Measurements from ENCODE around the gene WFIKKN1.

WFIKKN1 gene

GRCh38 chr16:625117-625976 lies 5.4 kb upstream of the WFIKKN1 start:
- DNase-seq = no peak

- DNase-seq = no peak
Measured at GRCh38 chr16:625977-626765, 4.6 kb upstream of the WFIKKN1 start.

- no peak for DNase-seq
Measured at GRCh38 chr16:626787-627453, 3.9 kb upstream of the WFIKKN1 start.

GRCh38 chr16:627454-628239 lies 3.1 kb upstream of the WFIKKN1 start:
- no peak for DNase-seq

GRCh38 chr16:628321-629061 lies 2.3 kb upstream of the WFIKKN1 start:
- DNase-seq = no peak

- no peak for DNase-seq
Measured at GRCh38 chr16:629185-629832, 1.5 kb upstream of the WFIKKN1 start.

- no peak for DNase-seq
Measured at GRCh38 chr16:629833-630248, 944 bp upstream of the WFIKKN1 start.

- DNase-seq = no peak
Measured at GRCh38 chr16:630249-630814, 453 bp upstream of the WFIKKN1 start.

GRCh38 chr16:631808-632358 lies 1.1 kb downstream of the WFIKKN1 start:
- no peak for DNase-seq

- DNase-seq = no peak
Measured at GRCh38 chr16:632486-633335, 1.9 kb downstream of the WFIKKN1 start.

GRCh38 chr16:633336-634050 lies 2.7 kb downstream of the WFIKKN1 start:
- no peak for DNase-seq

GRCh38 chr16:634051-634670 lies 3.4 kb downstream of the WFIKKN1 start:
- DNase-seq = no peak

- DNase-seq = no peak
Measured at GRCh38 chr16:634996-635395, 4.2 kb downstream of the WFIKKN1 start.

GRCh38 chr16:635573-636205 lies 4.9 kb downstream of the WFIKKN1 start:
- DNase-seq = no peak

- peak; percentile 87 for DNase-seq
Measured at GRCh38 chr16:636206-637080, 5.7 kb downstream of the WFIKKN1 start, which contains the start of gene METTL26. TSS of gene METTL26 (minus strand) at chr16:636305. CDS start at chr16:636290, 15 bp downstream.

- DNase-seq = no peak
Measured at GRCh38 chr16:637081-638018, 6.6 kb downstream of the WFIKKN1 start.

All from NCI-H446 treated with DMSO at 0.1 percent for 48 hours (cell line).